SK-N-MC (cell line): Measurements from ENCODE around the gene SMYD4.

ENCODE experiments used
- EZH2 ChIP-seq: fragments of 200-600 bp; sonication (generic); IDR thresholded peaks from one replicate; pipeline ENCODE4 v1.6.1; 2017; ENCODE audit warnings: antibody characterized with exemption
- POLR2AphosphoS5 ChIP-seq: IDR thresholded peaks from 2 replicates; pipeline ENCODE4 v1.6.1; 2012; ENCODE audit warnings: mild to moderate bottlenecking, low read depth, low read length, borderline replicate concordance

DNA sequence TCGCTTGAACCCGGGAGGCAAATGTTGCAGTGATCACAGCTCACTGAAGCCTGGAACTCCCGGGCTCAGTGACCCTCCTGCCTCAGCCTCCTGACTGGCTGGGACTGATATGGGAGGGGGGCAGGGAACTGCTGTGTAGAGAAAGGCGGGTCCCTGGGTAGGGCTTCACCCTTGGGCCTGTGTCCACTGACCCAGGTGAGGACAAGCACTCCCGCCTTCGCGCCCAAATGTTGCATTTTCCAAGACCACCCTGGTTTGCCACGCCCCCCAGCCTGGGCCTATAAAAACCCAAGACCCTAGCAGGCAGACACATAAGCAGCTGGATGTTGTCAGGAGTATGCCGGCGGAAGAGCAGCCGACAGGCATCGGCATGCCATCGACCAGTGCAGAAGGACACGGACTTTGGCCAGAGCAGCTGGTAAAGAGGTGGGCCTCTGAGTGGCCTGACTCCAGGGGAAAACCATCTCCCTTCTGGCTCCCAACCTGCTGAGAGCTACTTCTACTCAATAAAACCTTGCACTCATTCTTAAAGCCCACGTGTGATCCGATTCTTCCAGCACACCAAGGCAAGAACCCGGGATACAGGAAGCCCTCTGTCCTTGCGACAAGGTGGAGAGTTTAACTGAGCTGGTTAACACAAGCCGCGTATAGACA, 19.1 kb downstream of the SMYD4 start:
- no peak for TF ChIP-seq POLR2AphosphoS5
- TF ChIP-seq EZH2: no peak
